Adrenal gland (tissue), 12 donors: Measurements from ENCODE around the gene KRTAP4-16. TPM values are rescaled to one million over a fixed set of nuclear protein-coding genes. Genes with fewer than 3 reads are reported as not detected.
"Not testable (repeated sequence)": the region's sequence is repeated elsewhere in the genome, so short reads cannot be mapped to it uniquely, and the experiment has no call there.

Experiments
- DNase-seq, 7 donors: peaks; one replicate each; pipeline ENCODE4 v3.0.0-alpha.2; 2019 to 2020
- H3K27ac ChIP-seq, 5 donors: fragments of 200-600 bp; sonication (generic) in 4 of 5; 1 replicate in 3 of 5; 2 replicates in 2 of 5; pipeline versions ENCODE4 v1.5.1 to v1.8.0; 2016 to 2020; ENCODE audit warnings: mild to moderate bottlenecking in 1 of 5
- H3K27me3 ChIP-seq: fragments of 200-600 bp; 2 replicates; pipeline ENCODE4 v1.8.0; 2021
- H3K36me3 ChIP-seq, 2 donors: fragments of 200-600 bp; replicated peaks in 1 of 2; 1 replicate in 1 of 2; 2 replicates in 1 of 2; pipeline versions ENCODE4 v1.5.1 to v1.8.0; 2018 to 2022
- H3K4me1 ChIP-seq, 2 donors: fragments of 200-600 bp; replicated peaks in 1 of 2; 1 replicate in 1 of 2; 2 replicates in 1 of 2; pipeline versions ENCODE4 v1.5.1 to v1.8.0; 2018 to 2021
- H3K4me3 ChIP-seq, 4 donors: fragments of 200-600 bp; sonication (generic) in 3 of 4; one replicate each; pipeline ENCODE4 v1.5.1; 2016 to 2018
- H3K9me3 ChIP-seq, 3 donors: fragments of 200-600 bp; sonication (generic) in 1 of 3; replicated peaks in 1 of 3; 1 replicate in 2 of 3; 2 replicates in 1 of 3; pipeline versions ENCODE4 v1.5.1 to v1.8.0; 2016 to 2021
- CTCF ChIP-seq, 6 experiments: fragments of 450-650 bp in 4 of 6; fragments of 200-600 bp in 2 of 6; sonication (generic) in 1 of 6; IDR thresholded peaks; 1 replicate in 5 of 6; 2 replicates in 1 of 6; pipeline versions ENCODE4 v1.5.1 to v1.8.0; 2016 to 2021; ENCODE audit warnings: antibody characterized with exemption in 6 of 6, mild to moderate bottlenecking in 2 of 6, moderate library complexity in 1 of 6
- POLR2A ChIP-seq, 2 donors: fragments of 450-650 bp; IDR thresholded peaks; one replicate each; pipeline ENCODE4 v1.6.1; 2017; ENCODE audit warnings: antibody characterized with exemption in 2 of 2, mild to moderate bottlenecking in 2 of 2, moderate library complexity in 1 of 2
- WGBS, 4 donors: extraction: QIAGEN DNeasy Blood & Tissue Kit in 2 of 4; methylation state at CpG; one replicate each; pipeline versions ENCODE4 v1.1.5 to v1.1.7; 2013 to 2017; 5-methylcytosine and 5-hydroxymethylcytosine counted together
- intact Hi-C, 2 donors: fragments of 100-400 bp; cut with DNase I; formaldehyde crosslinking; loops; one replicate each; pipeline versions ENCODE4 v1.14.1 to v1.15.0; 2022 to 2023
- polyA plus RNA-seq, 3 donors: library from polyadenylated mRNA; stranded (reverse); fragments of 200-250 nt in 2 of 3; fragments of 350-450 nt in 1 of 3; fragmentation: Illumina TruSeq in 1 of 3; extraction: RNeasy Lipid Tissue Mini Kit (QIAGEN cat#74804) in 1 of 3; gene quantifications; one replicate each; pipeline ENCODE4 v1.2.3, GENCODE V29; 2013 to 2014
- total RNA-seq, 9 donors: library from RNA; depleted of rRNA in 4 of 9; stranded (reverse); fragments of >200 nt in 4 of 9; fragments of 120-200 nt in 1 of 9; fragmentation: NEBNext Ultra II Directional in 1 of 9; extraction: Animal tissue kit (Norgen Biotek cat#: 25700) in 1 of 9; gene quantifications; one replicate each; pipeline versions ENCODE4 v1.1.0 to v1.2.4, GENCODE V29; 2013 to 2023
- donor health status: healthy with polysubstance abuse.
- donor health status: Bipolar disorder and iron deficiency.
- donor health status: DM: yes; HTN: yes; CAD: no.
- donor health status: DM: no; HTN: no; CAD: no.
- donor health status: DM: no; HTN: no; CAD: no.
- donor health status: DM: yes; HTN: yes; CAD: no.

Gene KRTAP4-16
- total and polyA plus RNA-seq, 12 donors: not detected

GRCh38 chr17:41058741-41059140 is 43.3 kb downstream of the KRTAP4-16 start:
- no peaks in the 10 kb centered on the region for H3K36me3 ChIP-seq
- no peak overlapping the region for H3K27ac ChIP-seq
- no peak for TF ChIP-seq POLR2A (IDR thresholded peaks at IDR 0.05)
- TF ChIP-seq CTCF (IDR thresholded peaks at IDR 0.05): no peak
- intact Hi-C loops: no loop called here
- H3K27me3 ChIP-seq: no peaks in the 10 kb centered on the region
- no peaks in the 10 kb centered on the region for H3K4me1 ChIP-seq
- 67 to 77% (median 73%) methylated on average over 5 of the region's 5 CpGs for WGBS, 4 donors
- H3K9me3 ChIP-seq: no peaks in the 10 kb centered on the region
- DNase-seq: no peak
- no peak overlapping the region for H3K4me3 ChIP-seq

- no peaks in the 10 kb centered on the region for H3K27me3 ChIP-seq
- intact Hi-C loops: no loop called here
- no peak overlapping the region for H3K4me3 ChIP-seq
- no peaks in the 10 kb centered on the region for H3K9me3 ChIP-seq
- no peaks in the 10 kb centered on the region for H3K36me3 ChIP-seq
- no peaks in the 10 kb centered on the region for H3K4me1 ChIP-seq
- no peak for TF ChIP-seq POLR2A (IDR thresholded peaks at IDR 0.05)
- TF ChIP-seq CTCF (IDR thresholded peaks at IDR 0.05): no peak
- DNase-seq: no peak
- WGBS, 4 donors: 91 to 97% (median 92%) methylated on average over 1 of the region's 1 CpG
- H3K27ac ChIP-seq: no peak overlapping the region
These were observed 44.5 kb downstream of the KRTAP4-16 start for GRCh38 chr17:41057547-41057946.

GRCh38 chr17:41055130-41055529 is 46.9 kb downstream of the KRTAP4-16 start, which contains the start of gene KRTAP2-2:
TSS of gene KRTAP2-2 (minus strand) at chr17:41055230. CDS start at chr17:41055211, 19 bp downstream.
- H3K27me3 ChIP-seq, intact Hi-C loops, H3K4me1 ChIP-seq, H3K4me3 ChIP-seq, DNase-seq, H3K36me3 ChIP-seq, H3K9me3 ChIP-seq, H3K27ac ChIP-seq: not testable (repeated sequence)
- 33 to 58% (median 54%) methylated on average over 1 of the region's 6 CpGs for WGBS, 4 donors

DNA sequence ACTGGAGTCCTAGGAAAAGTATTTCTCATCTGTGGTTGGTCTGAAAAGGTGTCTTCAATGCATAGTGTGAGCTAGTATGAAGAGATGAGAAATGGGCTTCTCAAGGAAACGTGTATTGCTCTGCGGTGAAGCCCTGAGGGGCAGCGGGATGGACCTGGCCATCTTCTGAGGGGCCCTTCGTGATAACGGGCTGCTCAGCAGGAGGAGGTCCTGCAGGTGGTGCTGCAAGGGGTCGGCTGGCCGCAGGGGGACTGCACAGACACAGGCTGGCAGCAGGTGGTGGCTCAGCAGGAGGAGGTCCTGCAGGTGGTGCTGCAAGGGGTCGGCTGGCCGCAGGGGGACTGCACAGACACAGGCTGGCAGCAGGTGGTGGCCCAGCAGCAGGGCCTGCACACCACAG is 47.5 kb downstream of the KRTAP4-16 start:
- intact Hi-C loops, H3K27me3 ChIP-seq, DNase-seq, H3K9me3 ChIP-seq, H3K4me1 ChIP-seq, H3K4me3 ChIP-seq, H3K36me3 ChIP-seq, H3K27ac ChIP-seq: not testable (repeated sequence)
- 68 to 97% (median 82%) methylated on average over 5 to 9 of the region's 9 CpGs for WGBS, 4 donors

DNA sequence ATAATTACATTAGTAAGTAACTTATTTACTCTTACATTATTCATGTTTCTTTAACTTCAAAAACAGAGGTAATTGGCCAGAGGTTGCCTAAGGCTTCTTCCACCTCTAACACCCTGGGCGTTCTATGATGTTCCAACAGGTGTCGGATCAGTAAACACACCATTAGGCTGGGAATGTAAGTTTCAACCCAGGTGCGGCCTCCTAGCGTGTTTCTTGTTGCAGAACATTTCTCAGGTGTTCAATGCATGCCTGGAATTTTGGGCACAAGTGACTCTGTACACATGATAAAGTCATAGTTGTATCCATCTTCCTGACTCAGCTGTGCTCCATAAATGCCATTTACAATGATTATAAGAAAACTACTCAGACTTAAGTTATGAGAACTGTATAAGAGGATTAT is 48.0 kb downstream of the KRTAP4-16 start:
- intact Hi-C loops: no loop called here
- WGBS, 4 donors: 91 to 96% (median 92%) methylated on average over 4 of the region's 4 CpGs

More for the DNA sequence above, 48.0 kb downstream of the KRTAP4-16 start:
- Histone ChIP-seq H3K27ac (no peak overlapping the region), H3K4me3 (no peak overlapping the region), H3K4me1 (no peaks in the 10 kb centered on the region), H3K27me3 (no peaks in the 10 kb centered on the region), H3K9me3 (no peaks in the 10 kb centered on the region), H3K36me3 (no peaks in the 10 kb centered on the region)
- TF ChIP-seq POLR2A (IDR thresholded peaks at IDR 0.05): no peak
- no peak for TF ChIP-seq CTCF (IDR thresholded peaks at IDR 0.05)
- DNase-seq: no peak
